NCI-H2171 treated with DMSO at 0.1 percent for 48 hours (cell line): Measurements from ENCODE around the gene TMC1.
"Not testable (repeated sequence)": the region's sequence is repeated elsewhere in the genome, so short reads cannot be mapped to it uniquely, and the experiment has no call there.

ENCODE experiments used
- DNase-seq: peaks from one replicate; lab custom pipeline; 2025; lab: John Stamatoyannopoulos, UW

TMC1 gene

GRCh38 chr9:72763022-72763421 is 241.6 kb downstream of the TMC1 start:
- no peak for DNase-seq

DNA sequence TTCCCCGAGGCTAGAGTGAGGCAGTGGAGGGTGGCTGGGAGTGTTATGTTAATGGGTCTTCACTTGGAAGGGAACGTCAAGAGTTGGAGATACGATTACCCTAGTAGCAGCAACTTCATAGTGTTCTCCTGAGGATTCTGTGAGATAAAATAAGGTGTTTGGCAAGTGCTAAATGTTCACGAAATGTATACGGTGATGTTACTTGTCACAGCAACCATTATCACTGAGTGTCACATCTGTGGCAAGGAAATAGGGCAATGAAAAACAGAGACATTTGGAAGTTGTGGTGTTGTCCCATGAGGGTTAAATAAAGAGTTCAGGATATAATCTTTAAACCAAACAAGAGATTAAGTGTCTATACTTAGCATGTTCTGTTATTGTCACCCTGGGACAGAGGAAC is 248.1 kb downstream of the TMC1 start:
- DNase-seq, result no peak

- DNase-seq, result no peak
Observed at GRCh38 chr9:72772661-72773060, 251.3 kb downstream of the TMC1 start.

- DNase-seq, result no peak
Observed at GRCh38 chr9:72773570-72773969, 252.2 kb downstream of the TMC1 start.

GRCh38 chr9:72775570-72775969 is 254.2 kb downstream of the TMC1 start:
- no peak for DNase-seq

DNA sequence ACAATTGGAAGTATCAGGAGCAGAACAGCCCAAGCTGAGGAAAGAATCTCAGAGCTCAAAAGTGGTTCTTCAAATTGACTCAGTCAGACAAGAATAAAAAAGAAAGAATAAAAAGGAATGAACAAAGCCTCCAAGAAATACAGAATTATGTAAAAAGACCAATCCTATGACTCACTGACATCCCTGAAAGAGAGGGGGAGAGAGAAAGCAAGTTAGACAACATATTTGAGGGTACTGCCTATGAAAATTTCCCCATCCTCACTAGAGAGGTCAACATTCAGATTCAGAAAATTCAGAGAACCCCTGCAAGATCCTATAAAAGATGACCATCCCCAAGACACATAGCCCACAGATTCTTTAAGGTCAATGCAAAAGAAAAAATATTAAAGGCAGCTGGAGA is 258.2 kb downstream of the TMC1 start:
- no peak for DNase-seq

DNA sequence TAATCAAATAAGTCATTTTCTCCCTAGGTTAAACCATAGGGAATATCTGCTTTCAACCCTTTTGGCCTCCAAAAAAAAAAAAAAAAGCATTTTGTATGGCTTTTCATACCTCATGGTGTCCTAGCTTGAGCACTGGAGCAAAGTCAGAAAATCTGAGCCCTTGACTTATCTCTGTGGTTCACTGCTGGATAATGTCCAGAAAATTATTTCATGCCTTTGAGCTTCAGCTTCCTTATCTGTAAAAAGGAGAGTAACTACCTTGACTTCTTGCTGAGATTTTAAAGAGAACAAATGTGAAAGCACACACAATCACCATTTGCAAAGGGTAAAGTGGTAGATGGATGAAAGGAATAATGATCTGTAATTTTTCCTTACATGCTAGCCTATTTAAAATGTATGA is 265.5 kb downstream of the TMC1 start:
- DNase-seq, result no peak

DNA sequence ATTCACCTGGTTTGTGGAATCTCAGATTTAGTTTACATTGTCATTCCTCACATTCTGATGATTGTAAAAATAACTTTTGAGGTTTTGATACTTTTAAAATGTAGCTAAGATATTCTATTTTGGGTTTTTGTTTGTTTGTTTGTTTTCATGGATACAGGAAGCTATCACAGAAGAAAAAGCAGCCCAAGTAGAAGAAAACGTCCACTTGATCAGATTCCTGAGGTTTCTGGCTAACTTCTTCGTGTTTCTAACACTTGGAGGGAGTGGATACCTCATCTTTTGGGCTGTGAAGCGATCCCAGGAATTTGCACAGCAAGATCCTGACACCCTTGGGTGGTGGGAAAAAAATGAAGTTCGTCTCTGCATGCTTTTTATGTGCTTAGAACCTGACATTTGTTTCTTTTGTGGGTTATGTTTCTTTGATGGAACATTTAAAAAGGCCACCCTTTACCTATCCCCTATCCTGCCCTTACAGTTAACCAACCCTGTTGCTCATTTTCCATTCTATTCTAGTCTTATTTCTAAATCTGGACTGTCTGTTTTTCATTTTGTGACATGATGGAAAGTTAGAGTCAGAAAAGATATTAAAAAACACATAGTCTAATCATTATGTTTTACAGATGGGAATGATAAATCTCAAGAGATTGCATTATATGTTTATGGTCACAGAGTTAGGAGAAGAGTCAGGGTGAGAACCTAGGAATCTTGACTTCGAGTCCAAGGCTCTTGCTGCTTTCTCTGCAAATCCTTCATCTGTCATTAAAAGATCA is 267.7 kb downstream of the TMC1 start:
- DNase-seq, result no peak

GRCh38 chr9:72789885-72790284 is 268.5 kb downstream of the TMC1 start:
- no peak for DNase-seq

GRCh38 chr9:72790989-72791388 is 269.6 kb downstream of the TMC1 start:
- no peak for DNase-seq

- DNase-seq, result no peak
Observed at GRCh38 chr9:72791436-72791835, 270.0 kb downstream of the TMC1 start.

DNA sequence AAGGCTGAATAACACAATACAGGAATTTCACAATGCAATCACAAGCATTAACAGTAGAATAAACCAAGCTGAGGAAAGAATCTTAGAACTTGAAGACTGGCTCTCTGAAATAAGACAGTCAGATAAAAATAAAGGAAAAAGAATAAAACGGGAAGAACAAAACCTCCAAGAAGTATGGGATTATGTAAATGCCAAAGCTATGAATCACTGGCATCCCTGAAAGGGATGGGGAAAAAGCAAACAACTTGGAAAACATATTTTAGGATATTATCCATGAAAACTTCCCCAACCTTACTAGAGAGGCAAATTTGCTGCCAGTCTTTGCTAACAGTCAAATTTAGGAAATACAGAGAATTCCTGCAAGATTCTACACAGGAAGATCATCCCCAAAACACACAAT is 273.5 kb downstream of the TMC1 start:
- DNase-seq, result no peak

DNA sequence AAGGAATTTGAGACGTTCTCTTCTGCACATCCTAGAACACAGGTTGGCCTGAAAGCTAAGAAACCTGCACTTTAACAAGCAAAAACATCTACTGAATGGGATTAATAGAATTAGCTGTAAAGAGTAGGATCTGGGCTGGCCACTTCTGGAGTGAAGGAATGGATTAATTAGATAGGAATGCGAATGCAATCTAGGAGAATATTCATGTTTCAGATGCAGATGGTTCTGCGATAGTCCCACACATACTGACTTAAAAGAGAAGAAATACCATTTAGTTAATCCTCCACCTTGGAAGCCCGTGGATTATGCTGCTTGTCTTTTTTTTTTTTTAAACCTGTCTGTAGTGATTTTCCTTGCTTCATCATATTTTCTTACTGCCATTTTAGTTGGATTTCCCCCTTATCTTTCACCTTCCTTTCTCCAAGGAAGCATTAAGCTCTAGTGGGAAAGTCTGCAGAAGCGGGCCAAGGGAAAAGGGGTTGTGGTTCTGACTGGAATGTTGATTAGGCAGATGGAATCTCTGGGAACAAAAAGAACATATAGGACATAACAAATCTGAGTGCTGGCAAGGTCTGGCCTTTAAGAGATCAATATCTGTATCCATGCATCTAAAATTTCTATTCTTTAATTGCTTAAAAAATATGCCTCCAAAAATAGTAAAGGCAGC is 279.1 kb downstream of the TMC1 start:
- no peak for DNase-seq

DNA sequence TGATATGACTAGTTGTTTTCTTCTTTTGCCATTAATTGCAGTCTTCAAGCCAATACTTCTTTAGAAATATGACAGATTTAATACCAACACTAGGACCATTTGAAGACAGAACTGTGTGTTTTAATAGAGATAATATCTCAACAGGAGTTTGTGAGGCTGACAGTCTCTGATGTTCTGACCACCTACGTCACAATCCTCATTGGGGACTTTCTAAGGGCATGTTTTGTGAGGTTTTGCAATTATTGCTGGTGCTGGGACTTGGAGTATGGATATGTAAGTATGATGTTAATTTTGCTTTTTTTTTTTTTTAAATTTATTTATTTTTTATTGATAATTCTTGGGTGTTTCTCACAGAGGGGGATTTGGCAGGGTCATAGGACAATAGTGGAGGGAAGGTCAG is 283.8 kb downstream of the TMC1 start:
- DNase-seq, result no peak

GRCh38 chr9:72806313-72806809 is 285.0 kb downstream of the TMC1 start:
- DNase-seq, result not testable (repeated sequence)

- no peak for DNase-seq
Observed at GRCh38 chr9:72807765-72808445, 286.5 kb downstream of the TMC1 start.

DNA sequence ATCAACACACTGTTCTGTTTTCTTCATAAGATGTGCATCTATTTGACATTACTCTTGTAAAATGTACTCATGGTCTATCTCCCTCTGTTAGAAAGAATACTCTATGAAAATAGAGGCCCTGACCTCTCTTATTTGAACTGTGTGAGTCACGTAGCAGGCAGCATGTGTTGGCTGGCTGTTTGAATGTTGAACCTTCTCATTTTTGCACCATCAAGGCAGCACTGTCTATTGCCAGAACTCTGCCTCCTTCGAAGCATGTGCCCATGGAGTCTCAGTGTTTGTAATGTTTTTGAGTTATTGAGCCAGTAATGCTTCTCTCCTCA is 287.0 kb downstream of the TMC1 start:
- no peak for DNase-seq

GRCh38 chr9:72809586-72809985 is 288.2 kb downstream of the TMC1 start:
- DNase-seq, result no peak

DNA sequence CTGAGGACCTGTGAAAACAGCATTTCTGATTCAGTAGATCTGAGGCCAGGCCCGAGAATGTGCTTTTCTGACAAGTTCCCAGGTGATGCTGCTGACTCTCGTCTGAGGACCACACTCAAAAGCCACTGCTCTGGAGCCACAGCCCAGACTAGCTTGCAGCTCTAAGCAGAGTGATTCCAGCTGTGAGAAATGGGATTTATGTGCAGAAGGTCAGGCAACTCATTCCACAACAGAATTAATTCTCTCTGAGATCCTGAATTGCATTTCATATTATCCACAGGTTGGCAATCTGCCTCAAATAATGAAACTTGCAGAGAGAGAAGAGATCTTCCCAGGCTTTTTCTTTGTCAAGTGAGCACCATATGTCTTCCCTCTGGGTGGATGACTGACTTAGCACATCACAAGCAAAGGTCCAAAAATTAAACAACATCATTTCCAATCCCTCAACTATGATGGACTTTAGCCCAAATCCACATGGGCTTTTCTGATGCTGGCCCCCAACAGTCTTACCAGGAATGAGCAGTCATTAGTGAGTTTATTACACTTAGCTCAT is 291.2 kb downstream of the TMC1 start:
- no peak for DNase-seq

DNA sequence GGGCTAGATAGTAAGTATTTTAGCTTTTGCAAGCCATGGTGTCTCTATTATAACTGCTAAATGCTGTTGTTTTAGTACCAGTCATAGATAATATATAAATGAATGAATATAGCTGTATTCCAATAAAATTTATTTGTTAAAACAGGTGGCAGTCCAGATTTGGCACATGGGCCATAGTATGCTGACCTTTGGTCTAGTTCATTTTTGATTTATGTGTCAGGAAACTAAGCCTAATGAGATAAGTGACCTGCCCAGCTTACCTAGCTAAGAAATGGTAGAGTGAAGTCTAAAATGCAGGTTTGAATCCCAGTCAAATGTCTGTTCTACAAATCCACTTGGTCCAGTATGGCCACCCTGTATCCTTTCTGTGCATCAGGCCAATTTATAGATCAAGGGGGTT is 292.1 kb downstream of the TMC1 start:
- DNase-seq, result no peak

DNA sequence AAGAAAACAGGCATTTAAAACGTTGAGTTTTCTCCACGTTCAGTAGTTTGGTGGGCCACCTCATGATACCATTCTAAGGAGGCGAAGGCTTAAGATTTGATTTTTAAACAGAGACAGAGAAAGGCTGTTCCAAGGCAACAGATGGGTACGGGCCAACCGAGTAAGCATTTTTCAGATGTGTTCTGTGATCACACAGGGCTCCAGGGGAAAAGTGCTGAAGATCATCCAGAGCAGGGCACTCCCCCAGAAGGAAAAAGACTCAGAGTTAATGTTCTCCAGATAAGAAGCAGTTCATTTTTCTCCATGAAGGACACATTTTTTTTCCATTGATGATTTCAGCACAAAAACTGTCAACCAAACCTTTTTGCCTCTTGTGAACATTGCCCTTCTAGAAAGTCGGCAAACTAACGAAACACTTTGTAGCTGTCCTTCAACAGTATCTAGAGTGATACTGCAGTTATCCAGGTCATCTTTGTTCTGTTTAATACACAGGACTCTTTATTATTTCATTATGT is 292.7 kb downstream of the TMC1 start:
- no peak for DNase-seq

DNA sequence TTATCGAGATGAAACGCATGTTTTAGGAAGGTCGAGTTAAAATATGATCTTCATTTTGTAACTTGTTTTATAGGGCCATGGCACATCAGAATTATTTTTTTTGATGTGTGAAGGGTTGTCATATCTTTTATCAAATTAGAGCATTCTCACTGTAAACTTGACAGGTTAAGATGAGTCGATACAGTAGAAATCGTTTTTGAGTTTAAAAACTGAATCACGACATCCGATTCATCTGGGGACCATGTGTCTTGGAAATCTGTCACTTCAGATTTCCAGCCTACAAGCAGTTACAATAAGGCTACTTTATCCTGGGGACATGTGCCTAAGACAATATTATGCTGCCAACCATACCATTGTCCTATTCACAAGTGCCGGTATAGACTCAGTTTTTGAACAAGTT is 295.3 kb downstream of the TMC1 start:
- DNase-seq, result no peak

DNA sequence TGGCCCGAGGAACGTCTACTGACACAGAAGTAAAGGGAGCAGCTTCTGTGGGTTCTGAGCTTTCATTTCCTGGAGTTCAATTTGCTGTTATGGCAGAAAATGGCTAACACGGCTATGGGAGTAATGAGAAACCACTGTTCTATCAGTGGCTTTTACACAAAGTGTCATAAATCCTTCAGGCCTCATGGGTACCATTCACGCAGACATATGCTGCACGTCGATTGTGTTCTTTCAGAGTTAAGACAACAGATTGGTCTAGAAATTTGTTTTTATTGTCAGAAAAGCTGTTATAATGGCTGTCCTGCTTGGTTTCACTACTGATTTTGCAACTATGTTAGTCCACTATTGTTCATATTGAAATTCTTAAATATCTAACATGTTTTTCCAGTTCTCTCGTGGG is 296.0 kb downstream of the TMC1 start:
- DNase-seq, result no peak
